C4-2B (cell line): ENCODE measurements around the gene COPS6.

Experiments used
- ZFX ChIP-seq: fragments of 450-650 bp; IDR thresholded peaks from 2 replicates; pipeline ENCODE4 v1.6.1; 2017
- TF ChIP-seq, protein P1 (sequence below): fragments of 450-650 bp; conservative IDR thresholded peaks from 2 replicates; pipeline ENCODE4 v1.5.1; 2017; ENCODE audit warnings: mild to moderate bottlenecking

DNA sequence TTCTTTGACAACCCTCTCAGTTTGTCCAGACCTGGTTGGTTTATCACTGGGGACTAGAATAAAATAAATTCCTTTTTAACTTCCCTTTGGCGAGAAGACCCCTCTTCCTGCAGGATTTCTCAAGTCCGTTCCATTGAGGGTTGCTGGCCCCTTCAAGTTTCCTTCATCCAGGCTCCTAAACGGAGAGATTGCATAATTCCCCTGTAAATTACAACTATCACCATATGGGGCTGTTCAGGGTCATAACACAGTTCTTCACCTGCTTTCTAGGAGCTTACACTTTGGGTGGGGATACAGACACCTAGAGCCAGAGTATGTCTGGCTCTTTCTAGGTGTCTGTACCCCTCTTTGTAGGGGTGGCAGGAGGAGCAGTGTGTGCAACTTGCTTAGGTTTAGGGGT lies 3.3 kb upstream of the COPS6 start:
- TF ChIP-seq, protein P1, sequence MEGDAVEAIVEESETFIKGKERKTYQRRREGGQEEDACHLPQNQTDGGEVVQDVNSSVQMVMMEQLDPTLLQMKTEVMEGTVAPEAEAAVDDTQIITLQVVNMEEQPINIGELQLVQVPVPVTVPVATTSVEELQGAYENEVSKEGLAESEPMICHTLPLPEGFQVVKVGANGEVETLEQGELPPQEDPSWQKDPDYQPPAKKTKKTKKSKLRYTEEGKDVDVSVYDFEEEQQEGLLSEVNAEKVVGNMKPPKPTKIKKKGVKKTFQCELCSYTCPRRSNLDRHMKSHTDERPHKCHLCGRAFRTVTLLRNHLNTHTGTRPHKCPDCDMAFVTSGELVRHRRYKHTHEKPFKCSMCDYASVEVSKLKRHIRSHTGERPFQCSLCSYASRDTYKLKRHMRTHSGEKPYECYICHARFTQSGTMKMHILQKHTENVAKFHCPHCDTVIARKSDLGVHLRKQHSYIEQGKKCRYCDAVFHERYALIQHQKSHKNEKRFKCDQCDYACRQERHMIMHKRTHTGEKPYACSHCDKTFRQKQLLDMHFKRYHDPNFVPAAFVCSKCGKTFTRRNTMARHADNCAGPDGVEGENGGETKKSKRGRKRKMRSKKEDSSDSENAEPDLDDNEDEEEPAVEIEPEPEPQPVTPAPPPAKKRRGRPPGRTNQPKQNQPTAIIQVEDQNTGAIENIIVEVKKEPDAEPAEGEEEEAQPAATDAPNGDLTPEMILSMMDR, result no peak
- TF ChIP-seq ZFX, result no peak
